GM19438 (cell line): ENCODE measurements around the gene ORMDL3.
"Not testable (repeated sequence)": the region's sequence is repeated elsewhere in the genome, so short reads cannot be mapped to it uniquely, and the experiment has no call there.

Experiments
- ATAC-seq: cut with Tn5 transposase; IDR thresholded peaks from one replicate; pipeline ENCODE4 v1.9.1; 2021; ENCODE audit warnings: low read depth; ENCODE audit not compliant: unreplicated experiment

Gene ORMDL3

GRCh38 chr17:39887078-39887477, 40.3 kb downstream of the ORMDL3 start:
- ATAC-seq, result no peak

GRCh38 chr17:39886102-39886501, 41.3 kb downstream of the ORMDL3 start:
- ATAC-seq, result not testable (repeated sequence)

GRCh38 chr17:39872751-39873150, 54.6 kb downstream of the ORMDL3 start:
- ATAC-seq, result no peak

- no peak for ATAC-seq
These were observed 55.6 kb downstream of the ORMDL3 start for GRCh38 chr17:39871801-39872200.
